Suprapubic skin (tissue), 4 donors: Measurements from ENCODE around the gene KCNK4. TPM values are rescaled to one million over a fixed set of nuclear protein-coding genes. Genes with fewer than 3 reads are reported as not detected.
A peak's percentile ranks its signal among the peaks of the same experiment; 100 is the strongest.

Experiments
- DNase-seq, 2 donors: peaks; one replicate each; pipeline ENCODE4 v3.0.0-alpha.2; 2019; ENCODE audit warnings: low spot score in 2 of 2
- H3K27ac ChIP-seq: fragments of 200-600 bp; sonication (generic); one replicate; pipeline ENCODE4 v1.5.1; 2019
- H3K27me3 ChIP-seq: fragments of 200-600 bp; sonication (generic); one replicate; pipeline ENCODE4 v1.5.1; 2019
- H3K36me3 ChIP-seq: fragments of 200-600 bp; sonication (generic); one replicate; pipeline ENCODE4 v1.5.1; 2019
- H3K4me1 ChIP-seq: fragments of 200-600 bp; sonication (generic); one replicate; pipeline ENCODE4 v1.5.1; 2019
- H3K4me3 ChIP-seq: fragments of 200-600 bp; sonication (generic); one replicate; pipeline ENCODE4 v1.5.1; 2019; ENCODE audit warnings: mild to moderate bottlenecking
- H3K9me3 ChIP-seq: fragments of 200-600 bp; sonication (generic); one replicate; pipeline ENCODE4 v1.5.1; 2019
- EP300 ChIP-seq: sonication (generic); formaldehyde crosslinking; IDR thresholded peaks from one replicate; pipeline ENCODE4 v1.6.1; 2017; ENCODE audit warnings: antibody characterized with exemption
- POLR2A ChIP-seq, 2 donors: fragments of 450-650 bp; IDR thresholded peaks; one replicate each; pipeline ENCODE4 v1.6.1; 2017; ENCODE audit warnings: antibody characterized with exemption in 2 of 2, mild to moderate bottlenecking in 2 of 2, moderate library complexity in 2 of 2
- POLR2AphosphoS5 ChIP-seq, 3 donors: sonication (generic); formaldehyde crosslinking; IDR thresholded peaks; one replicate each; pipeline ENCODE4 v1.6.1; 2017; ENCODE audit warnings: antibody characterized with exemption in 3 of 3
- WGBS: methylation state at CpG from one replicate; pipeline ENCODE4 v1.1.5; 2018; 5-methylcytosine and 5-hydroxymethylcytosine counted together
- total RNA-seq, 4 donors: library from RNA; depleted of rRNA; stranded (reverse); fragments of >200 nt; gene quantifications; one replicate each; pipeline ENCODE4 v1.1.0, GENCODE V29; 2016
- TF ChIP-seq, protein P1 (sequence below), 2 donors: fragments of 200-600 bp in 1 of 2; fragments of 450-650 bp in 1 of 2; sonication (generic) in 1 of 2; IDR thresholded peaks; one replicate each; pipeline ENCODE4 v1.5.1; 2016 to 2019; ENCODE audit warnings: antibody characterized with exemption in 2 of 2, mild to moderate bottlenecking in 1 of 2, moderate library complexity in 1 of 2

Gene KCNK4
- total RNA-seq, 4 donors from 2014 or later: not detected

DNA sequence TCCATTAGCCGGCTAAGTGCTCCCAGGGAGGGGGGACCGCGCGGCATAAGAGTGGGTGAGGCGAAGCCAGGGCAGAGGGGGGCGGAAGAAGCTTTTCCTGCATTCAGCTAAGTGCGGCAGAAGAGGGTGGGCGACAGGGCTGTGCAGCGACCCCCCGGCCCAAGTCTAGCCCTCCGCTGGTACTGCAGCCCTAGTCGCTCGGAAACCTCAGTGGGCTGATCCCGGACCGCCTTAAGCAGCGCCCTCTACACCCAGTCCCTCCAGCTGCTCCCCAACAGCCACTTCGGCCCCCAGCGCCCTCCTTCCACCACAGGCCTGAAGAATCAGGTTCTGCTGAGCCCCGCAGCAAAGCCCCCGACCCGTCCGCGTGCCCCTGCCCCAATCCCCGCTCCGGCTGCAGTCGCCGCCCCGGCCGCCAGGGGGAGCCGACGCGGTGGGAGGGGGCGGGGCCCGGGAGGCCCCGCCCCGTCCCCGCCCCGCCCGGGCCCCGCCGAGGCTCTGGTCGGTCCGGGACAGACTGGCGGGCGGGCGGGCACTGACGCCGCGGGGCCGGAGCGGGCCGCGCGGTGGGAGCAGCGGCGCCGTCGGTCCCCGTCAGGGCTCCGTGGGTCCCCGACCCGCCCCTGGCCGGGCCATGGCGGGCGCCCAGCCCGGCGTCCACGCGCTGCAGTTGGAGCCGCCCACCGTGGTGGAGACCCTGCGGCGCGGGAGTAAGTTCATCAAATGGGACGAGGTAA, 39.9 kb upstream of the KCNK4 start, which contains the start of gene PLCB3:
Gene PLCB3 (plus strand): TSS at position 515 of the 737 bp plus-strand sequence. CDS start 120 bp downstream, at position 635.
- no peaks in the 10 kb centered on the region for H3K27me3 ChIP-seq
- no peak for DNase-seq
- H3K36me3 ChIP-seq: peaks cover 19% of the 10 kb centered on the region
- 2% methylated on average over 17 of the region's 75 CpGs for WGBS
- peak within 1 kb of the TSS; percentile 16 for H3K27ac ChIP-seq
- peak within 1 kb of the TSS; percentile 85 for H3K4me3 ChIP-seq
- peaks cover 43% of the 10 kb centered on the region for H3K4me1 ChIP-seq
- TF ChIP-seq, protein P1, sequence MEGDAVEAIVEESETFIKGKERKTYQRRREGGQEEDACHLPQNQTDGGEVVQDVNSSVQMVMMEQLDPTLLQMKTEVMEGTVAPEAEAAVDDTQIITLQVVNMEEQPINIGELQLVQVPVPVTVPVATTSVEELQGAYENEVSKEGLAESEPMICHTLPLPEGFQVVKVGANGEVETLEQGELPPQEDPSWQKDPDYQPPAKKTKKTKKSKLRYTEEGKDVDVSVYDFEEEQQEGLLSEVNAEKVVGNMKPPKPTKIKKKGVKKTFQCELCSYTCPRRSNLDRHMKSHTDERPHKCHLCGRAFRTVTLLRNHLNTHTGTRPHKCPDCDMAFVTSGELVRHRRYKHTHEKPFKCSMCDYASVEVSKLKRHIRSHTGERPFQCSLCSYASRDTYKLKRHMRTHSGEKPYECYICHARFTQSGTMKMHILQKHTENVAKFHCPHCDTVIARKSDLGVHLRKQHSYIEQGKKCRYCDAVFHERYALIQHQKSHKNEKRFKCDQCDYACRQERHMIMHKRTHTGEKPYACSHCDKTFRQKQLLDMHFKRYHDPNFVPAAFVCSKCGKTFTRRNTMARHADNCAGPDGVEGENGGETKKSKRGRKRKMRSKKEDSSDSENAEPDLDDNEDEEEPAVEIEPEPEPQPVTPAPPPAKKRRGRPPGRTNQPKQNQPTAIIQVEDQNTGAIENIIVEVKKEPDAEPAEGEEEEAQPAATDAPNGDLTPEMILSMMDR (IDR thresholded peaks at IDR 0.05): peak; percentile 55 to 95
- no peak for TF ChIP-seq POLR2A (IDR thresholded peaks at IDR 0.05)
- no peaks in the 10 kb centered on the region for H3K9me3 ChIP-seq

GRCh38 chr11:64251753-64252002, 39.4 kb upstream of the KCNK4 start:
- TF ChIP-seq EP300 (no peak), POLR2AphosphoS5 (IDR thresholded peaks at IDR 0.05) (no peak)
- TF ChIP-seq, protein P1 (IDR thresholded peaks at IDR 0.05): no peak
- H3K4me1 ChIP-seq: peaks cover 43% of the 10 kb centered on the region
- H3K27ac ChIP-seq: peak overlapping the region; percentile 16
- WGBS: 0% methylated on average over 11 of the region's 18 CpGs
- no peak for DNase-seq
- H3K9me3 ChIP-seq: no peaks in the 10 kb centered on the region
- peak overlapping the region; percentile 85 for H3K4me3 ChIP-seq
- no peaks in the 10 kb centered on the region for H3K27me3 ChIP-seq
- H3K36me3 ChIP-seq: peaks cover 24% of the 10 kb centered on the region

- TF ChIP-seq, protein P1 (IDR thresholded peaks at IDR 0.05): no peak
- no peak for TF ChIP-seq POLR2A (IDR thresholded peaks at IDR 0.05)
- peak overlapping the region; percentile 85 for H3K4me3 ChIP-seq
- H3K4me1 ChIP-seq: peaks cover 39% of the 10 kb centered on the region
- H3K9me3 ChIP-seq: no peaks in the 10 kb centered on the region
- H3K27ac ChIP-seq: no peak overlapping the region
- H3K36me3 ChIP-seq: peaks cover 30% of the 10 kb centered on the region
- WGBS: under 1% methylated on average over 22 of the region's 23 CpGs
- H3K27me3 ChIP-seq: no peaks in the 10 kb centered on the region
- no peak for DNase-seq
Observed at GRCh38 chr11:64252003-64252872, 38.9 kb upstream of the KCNK4 start.

GRCh38 chr11:64253043-64253442, 38.1 kb upstream of the KCNK4 start:
- peaks cover 37% of the 10 kb centered on the region for H3K36me3 ChIP-seq
- H3K4me3 ChIP-seq: peak overlapping the region; percentile 85
- TF ChIP-seq POLR2A (IDR thresholded peaks at IDR 0.05) (no peak), EP300 (no peak), POLR2AphosphoS5 (IDR thresholded peaks at IDR 0.05) (no peak)
- TF ChIP-seq, protein P1 (IDR thresholded peaks at IDR 0.05): no peak
- no peak for DNase-seq
- H3K4me1 ChIP-seq: peaks cover 33% of the 10 kb centered on the region
- no peaks in the 10 kb centered on the region for H3K27me3 ChIP-seq
- H3K9me3 ChIP-seq: no peaks in the 10 kb centered on the region
- no peak overlapping the region for H3K27ac ChIP-seq
- WGBS: 100% methylated on average over 2 of the region's 8 CpGs

GRCh38 chr11:64253481-64253880, 37.6 kb upstream of the KCNK4 start:
- Histone ChIP-seq H3K36me3 (peaks cover 41% of the 10 kb centered on the region), H3K4me1 (peaks cover 33% of the 10 kb centered on the region), H3K9me3 (no peaks in the 10 kb centered on the region), H3K27me3 (no peaks in the 10 kb centered on the region), H3K4me3 (no peak overlapping the region), H3K27ac (no peak overlapping the region)
- no peak for DNase-seq
- WGBS: 52% methylated on average over 2 of the region's 5 CpGs
- no peak for TF ChIP-seq POLR2A (IDR thresholded peaks at IDR 0.05)
- no peak for TF ChIP-seq POLR2AphosphoS5 (IDR thresholded peaks at IDR 0.05)
- TF ChIP-seq, protein P1 (IDR thresholded peaks at IDR 0.05): no peak
- no peak for TF ChIP-seq EP300
